SK-N-SH (cell line): ENCODE data around the gene ATG2B. TPM values are rescaled to one million over a fixed set of nuclear protein-coding genes. Genes with fewer than 3 reads are reported as not detected.

Source experiments
- CTCF ChIA-PET: fragments of 300-600, 350-600 bp; formaldehyde crosslinking; extraction: SDS; loops from one replicate; lab custom pipeline; 2021; lab: Yijun Ruan, JAX
- POLR2A ChIA-PET: fragments of 350-600 bp; sonication (Branson Sonifier 250); formaldehyde crosslinking; extraction: SDS; loops from one replicate; lab custom pipeline; 2020; ENCODE audit warnings: antibody characterized with exemption, inconsistent platforms; lab: Yijun Ruan, JAX
- DNase-seq: peaks from one replicate; pipeline ENCODE4 v3.0.0; 2012
- H2AFZ ChIP-seq: fragments of 200-600 bp; sonication (generic); 2 replicates; pipeline ENCODE4 v1.8.1; 2016; ENCODE audit warnings: antibody characterized with exemption, mild to moderate bottlenecking, low read depth
- H3F3A ChIP-seq: fragments of 200-600 bp; sonication (generic); replicated peaks from 2 replicates; pipeline ENCODE3; 2016; ENCODE audit warnings: antibody characterized with exemption, mild to moderate bottlenecking; ENCODE audit not compliant: insufficient read depth
- H3K27ac ChIP-seq, 2 experiments: fragments of 200-500 bp in 1 of 2; fragments of 200-600 bp in 1 of 2; sonication (Bioruptor generic) in 1 of 2; sonication (generic), shearing (Covaris generic) in 1 of 2; 2 replicates each; pipeline versions ENCODE4 v1.5.1 to v1.6.1; 2014 to 2016; ENCODE audit warnings: low read depth in 2 of 2, inconsistent platforms in 1 of 2, low read length in 1 of 2, mild to moderate bottlenecking in 1 of 2, mixed read lengths in 1 of 2
- H3K27me3 ChIP-seq: fragments of 200-600 bp; sonication (generic), shearing (Covaris generic); 2 replicates; pipeline ENCODE4 v1.6.1; 2016; ENCODE audit warnings: mixed run types; ENCODE audit not compliant: insufficient read depth
- H3K36me3 ChIP-seq, 2 experiments: fragments of 200-500 bp in 1 of 2; fragments of 200-600 bp in 1 of 2; sonication (Bioruptor generic) in 1 of 2; sonication (generic) in 1 of 2; replicated peaks in 1 of 2; 2 replicates each; pipeline versions ENCODE3 to v1.5.1; 2014 to 2016; ENCODE audit warnings: low read length in 1 of 2, mild to moderate bottlenecking in 1 of 2; ENCODE audit not compliant: insufficient read depth in 2 of 2, control insufficient read depth in 1 of 2
- H3K4me1 ChIP-seq, 2 experiments: fragments of 200-500 bp in 1 of 2; fragments of 200-600 bp in 1 of 2; sonication (Bioruptor generic) in 1 of 2; sonication (generic), shearing (Covaris generic) in 1 of 2; 2 replicates each; pipeline versions ENCODE4 v1.5.1 to v1.6.1; 2014 to 2016; ENCODE audit warnings: low read depth in 1 of 2, low read length in 1 of 2, mixed run types in 1 of 2; ENCODE audit not compliant: insufficient read depth in 2 of 2, control insufficient read depth in 1 of 2
- H3K4me2 ChIP-seq: fragments of 200-600 bp; sonication (generic), shearing (Covaris generic); 2 replicates; pipeline ENCODE4 v1.6.1; 2017; ENCODE audit warnings: mixed run types
- H3K4me3 ChIP-seq, 2 experiments: fragments of 200-500 bp in 1 of 2; fragments of 200-600 bp in 1 of 2; sonication (Bioruptor generic) in 1 of 2; sonication (generic), shearing (Covaris generic) in 1 of 2; 2 replicates each; pipeline versions ENCODE4 v1.5.1 to v1.8.1; 2014 to 2016; ENCODE audit warnings: low read depth in 2 of 2, inconsistent platforms in 1 of 2, low read length in 1 of 2, mild to moderate bottlenecking in 1 of 2, mixed read lengths in 1 of 2, moderate library complexity in 1 of 2
- H3K79me2 ChIP-seq: fragments of 200-600 bp; sonication (generic); 2 replicates; pipeline ENCODE4 v1.8.1; 2017; ENCODE audit warnings: mild to moderate bottlenecking; ENCODE audit not compliant: insufficient read depth
- H3K9ac ChIP-seq: fragments of 200-600 bp; sonication (generic); 2 replicates; pipeline ENCODE4 v1.6.1; 2017; ENCODE audit warnings: mixed run types
- H3K9me2 ChIP-seq: fragments of 200-600 bp; sonication (generic); 2 replicates; pipeline ENCODE4 v1.6.1; 2017; ENCODE audit warnings: mixed run types
- H3K9me3 ChIP-seq: fragments of 200-600 bp; sonication (generic); 2 replicates; pipeline ENCODE4 v1.6.1; 2017; ENCODE audit warnings: mixed run types, mild to moderate bottlenecking, moderate library complexity
- H4K20me1 ChIP-seq: fragments of 200-600 bp; sonication (generic); 2 replicates; pipeline ENCODE4 v1.6.1; 2017; ENCODE audit warnings: mild to moderate bottlenecking, mixed run types; ENCODE audit not compliant: insufficient read depth
- CHD2 ChIP-seq: fragments of 150-350 bp; IDR thresholded peaks from 2 replicates; pipeline ENCODE4 v1.6.1; 2018; ENCODE audit warnings: low read length; ENCODE audit not compliant: partially characterized antibody
- EP300 ChIP-seq, 2 experiments: IDR thresholded peaks; 2 replicates each; pipeline versions ENCODE4 v1.4.0 to v1.6.1; 2012; ENCODE audit warnings: borderline replicate concordance in 1 of 2, low read depth in 1 of 2, low read length in 1 of 2
- EZH2phosphoT487 ChIP-seq: fragments of 200-600 bp; sonication (generic); IDR thresholded peaks from 2 replicates; pipeline ENCODE4 v1.6.1; 2017; ENCODE audit warnings: low read depth, mixed run types, mild to moderate bottlenecking, antibody characterized with exemption, moderate library complexity, borderline replicate concordance
- GABPA ChIP-seq: IDR thresholded peaks from 2 replicates; pipeline ENCODE4 v1.4.0; 2012; ENCODE audit warnings: low read depth, mild to moderate bottlenecking
- NRF1 ChIP-seq: IDR thresholded peaks from 2 replicates; pipeline ENCODE4 v1.6.1; 2012; ENCODE audit warnings: low read depth, mild to moderate bottlenecking, low read length
- POLR2AphosphoS5 ChIP-seq: IDR thresholded peaks from 2 replicates; pipeline ENCODE4 v1.6.1; 2012; ENCODE audit warnings: low read depth, low read length
- RAD21 ChIP-seq: IDR thresholded peaks from 2 replicates; pipeline ENCODE4 v1.6.1; 2012; ENCODE audit warnings: mild to moderate bottlenecking, low read length
- REST ChIP-seq: IDR thresholded peaks from 2 replicates; pipeline ENCODE4 v1.6.1; 2012; ENCODE audit warnings: mild to moderate bottlenecking, low read depth, low read length, moderate library complexity
- TAF1 ChIP-seq: IDR thresholded peaks from 2 replicates; pipeline ENCODE4 v1.6.1; 2012; ENCODE audit warnings: low read depth, mild to moderate bottlenecking, low read length, moderate library complexity, borderline replicate concordance
- TEAD4 ChIP-seq: IDR thresholded peaks from 2 replicates; pipeline ENCODE4 v1.4.0; 2012; ENCODE audit warnings: mild to moderate bottlenecking, borderline replicate concordance; ENCODE audit not compliant: insufficient read depth
- USF1 ChIP-seq: IDR thresholded peaks from 2 replicates; pipeline ENCODE4 v1.4.0; 2012; ENCODE audit warnings: low read depth, borderline replicate concordance
- YY1 ChIP-seq: IDR thresholded peaks from 2 replicates; pipeline ENCODE4 v1.4.0; 2012; ENCODE audit warnings: low read depth, mild to moderate bottlenecking
- ZBTB33 ChIP-seq: IDR thresholded peaks from 2 replicates; pipeline ENCODE4 v1.4.0; 2012; ENCODE audit warnings: low read depth, borderline replicate concordance
- WGBS: methylation state at CpG from one replicate; pipeline ENCODE4 v1.1.6; 2017; ENCODE audit warnings: low lambda C conversion rate; 5-methylcytosine and 5-hydroxymethylcytosine counted together
- polyA plus RNA-seq, 3 experiments: library from polyadenylated mRNA; depleted of rRNA; stranded (reverse); fragments of >200 nt; gene quantifications; 2 replicates each; pipeline ENCODE4 v1.2.3, GENCODE V29; 2012

The ATG2B gene
- polyA plus RNA-seq, 1 of the 3 experiments (the other 2 are of a cell fraction), result 5.8 TPM

DNA sequence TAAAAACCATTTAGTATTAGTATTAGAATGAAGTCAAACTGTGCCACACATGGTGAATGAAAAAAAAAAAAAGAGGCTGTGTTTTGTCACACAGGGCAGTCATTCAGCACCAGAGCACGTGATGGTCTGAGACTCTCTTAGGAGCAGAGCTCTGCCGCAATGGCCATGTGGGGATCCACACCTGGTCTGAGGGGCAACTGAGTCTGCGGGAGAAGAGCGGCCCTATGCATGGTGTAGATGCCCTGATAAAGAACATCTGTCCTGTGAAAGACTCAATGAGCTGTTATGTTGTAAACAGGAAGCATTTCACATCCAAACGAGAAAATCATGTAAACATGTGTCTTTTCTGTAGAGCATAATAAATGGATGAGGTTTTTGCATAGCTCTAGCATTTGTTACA is 119.4 kb downstream of the ATG2B start:
- Histone ChIP-seq H2AFZ (no peak overlapping the region), H3K4me1 (peaks cover 2 to 7% of the 10 kb centered on the region in 2 experiments; a peak in 2 of 4 replicates), H3K4me2 (no peak overlapping the region), H3F3A (peaks cover 29% of the 10 kb centered on the region), H3K4me3 (no peak overlapping the region), H3K36me3 (peaks cover 0 to 5% of the 10 kb centered on the region in 2 experiments), H3K9me3 (no peaks in the 10 kb centered on the region), H3K79me2 (no peaks in the 10 kb centered on the region), H3K27me3 (no peaks in the 10 kb centered on the region), H3K9me2 (no peaks in the 10 kb centered on the region), H4K20me1 (no peaks in the 10 kb centered on the region), H3K27ac (no peak overlapping the region), H3K9ac (no peak overlapping the region)
- CTCF ChIA-PET, result interaction anchor here (1.3 kb wide), 1 partner anchor 143 kb away, joined by 3 read pairs; no protein-coding TSS in a partner anchor
- no peak for DNase-seq
- POLR2A ChIA-PET, result no interaction called here
- 71% methylated on average over 5 of the region's 5 CpGs for WGBS
- TF ChIP-seq POLR2AphosphoS5 (no peak), TAF1 (no peak), EP300 (IDR thresholded peaks at IDR 0.05; ENCODE audit: borderline replicate concordance in 1 of 2, low read depth in 1 of 2, low read length in 1 of 2) (no peak), ZBTB33 (no peak), TEAD4 (no peak), EZH2phosphoT487 (no peak), GABPA (no peak), RAD21 (no peak), REST (no peak), CHD2 (no peak), NRF1 (no peak), YY1 (no peak), USF1 (no peak)
